Left ventricle myocardium inferior (tissue), 1 donor: ENCODE results near the gene LNP1. TPM values are rescaled to one million over a fixed set of nuclear protein-coding genes. Genes with fewer than 3 reads are reported as not detected.
"Not testable (repeated sequence)": the region's sequence is repeated elsewhere in the genome, so short reads cannot be mapped to it uniquely, and the experiment has no call there.

Experiments used
- DNase-seq: peaks from one replicate; pipeline ENCODE4 v3.0.0-alpha.2; 2020
- H3K27ac ChIP-seq: fragments of 200-600 bp; replicated peaks from 2 replicates; pipeline ENCODE4 v1.8.0; 2021
- H3K27me3 ChIP-seq: fragments of 200-600 bp; 2 replicates; pipeline ENCODE4 v1.8.0; 2021; ENCODE audit warnings: low read depth
- H3K36me3 ChIP-seq: fragments of 200-600 bp; 2 replicates; pipeline ENCODE4 v1.8.0; 2021
- H3K4me1 ChIP-seq: fragments of 200-600 bp; 2 replicates; pipeline ENCODE4 v1.8.0; 2021
- H3K4me3 ChIP-seq: fragments of 200-600 bp; 2 replicates; pipeline ENCODE4 v1.8.0; 2021; ENCODE audit warnings: mild to moderate bottlenecking, moderate library complexity
- H3K9me3 ChIP-seq: fragments of 200-600 bp; replicated peaks from 2 replicates; pipeline ENCODE4 v1.8.0; 2021
- intact Hi-C: fragments of 100-400 bp; cut with micrococcal nuclease; formaldehyde crosslinking; loops from one replicate; pipeline ENCODE4 v1.11.0; 2022
- total RNA-seq: library from RNA; stranded (reverse); fragmentation: NEBNext Ultra II Directional; extraction: Animal tissue kit (Norgen Biotek cat#: 25700); gene quantifications from one replicate; pipeline ENCODE4 v1.2.1, GENCODE V29; 2021
- TF ChIP-seq, protein P1 (sequence below): fragments of 200-600 bp; IDR thresholded peaks from 2 replicates; pipeline ENCODE4 v1.8.0; 2021; ENCODE audit warnings: antibody characterized with exemption, mild to moderate bottlenecking, borderline replicate concordance
- donor health status: DM: no; HTN: yes; CAD: no; lungs with severe emphysema.

LNP1 gene
- total RNA-seq, 1 donor from 2014 or later, result 4.2 TPM

DNA sequence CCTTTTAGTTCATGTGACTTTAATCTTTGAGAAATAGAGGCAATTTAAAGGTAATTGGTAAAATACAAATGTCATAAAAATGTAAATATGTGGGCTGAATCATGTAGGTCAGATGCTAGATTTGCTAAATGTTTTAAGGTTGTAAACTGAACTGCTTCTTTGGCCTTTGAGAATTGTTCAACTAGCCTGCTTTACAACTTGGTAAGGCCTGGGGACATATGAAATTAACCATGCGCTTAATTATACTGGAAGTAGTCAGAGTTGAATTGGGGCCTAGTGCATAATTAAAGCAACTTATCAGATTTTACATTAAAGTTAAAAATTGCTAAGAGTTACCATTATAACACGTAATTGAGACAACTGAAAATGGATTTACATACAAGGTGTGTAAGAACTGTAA is 70.1 kb downstream of the LNP1 start:
- H3K27ac ChIP-seq, result no peak overlapping the region
- TF ChIP-seq, protein P1, sequence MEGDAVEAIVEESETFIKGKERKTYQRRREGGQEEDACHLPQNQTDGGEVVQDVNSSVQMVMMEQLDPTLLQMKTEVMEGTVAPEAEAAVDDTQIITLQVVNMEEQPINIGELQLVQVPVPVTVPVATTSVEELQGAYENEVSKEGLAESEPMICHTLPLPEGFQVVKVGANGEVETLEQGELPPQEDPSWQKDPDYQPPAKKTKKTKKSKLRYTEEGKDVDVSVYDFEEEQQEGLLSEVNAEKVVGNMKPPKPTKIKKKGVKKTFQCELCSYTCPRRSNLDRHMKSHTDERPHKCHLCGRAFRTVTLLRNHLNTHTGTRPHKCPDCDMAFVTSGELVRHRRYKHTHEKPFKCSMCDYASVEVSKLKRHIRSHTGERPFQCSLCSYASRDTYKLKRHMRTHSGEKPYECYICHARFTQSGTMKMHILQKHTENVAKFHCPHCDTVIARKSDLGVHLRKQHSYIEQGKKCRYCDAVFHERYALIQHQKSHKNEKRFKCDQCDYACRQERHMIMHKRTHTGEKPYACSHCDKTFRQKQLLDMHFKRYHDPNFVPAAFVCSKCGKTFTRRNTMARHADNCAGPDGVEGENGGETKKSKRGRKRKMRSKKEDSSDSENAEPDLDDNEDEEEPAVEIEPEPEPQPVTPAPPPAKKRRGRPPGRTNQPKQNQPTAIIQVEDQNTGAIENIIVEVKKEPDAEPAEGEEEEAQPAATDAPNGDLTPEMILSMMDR, result no peak
- no peak overlapping the region for H3K4me3 ChIP-seq
- intact Hi-C loops, result no loop called here
- no peaks in the 10 kb centered on the region for H3K27me3 ChIP-seq
- H3K36me3 ChIP-seq, result no peaks in the 10 kb centered on the region
- DNase-seq, result no peak
- no peaks in the 10 kb centered on the region for H3K4me1 ChIP-seq
- H3K9me3 ChIP-seq, result peaks cover 16% of the 10 kb centered on the region

DNA sequence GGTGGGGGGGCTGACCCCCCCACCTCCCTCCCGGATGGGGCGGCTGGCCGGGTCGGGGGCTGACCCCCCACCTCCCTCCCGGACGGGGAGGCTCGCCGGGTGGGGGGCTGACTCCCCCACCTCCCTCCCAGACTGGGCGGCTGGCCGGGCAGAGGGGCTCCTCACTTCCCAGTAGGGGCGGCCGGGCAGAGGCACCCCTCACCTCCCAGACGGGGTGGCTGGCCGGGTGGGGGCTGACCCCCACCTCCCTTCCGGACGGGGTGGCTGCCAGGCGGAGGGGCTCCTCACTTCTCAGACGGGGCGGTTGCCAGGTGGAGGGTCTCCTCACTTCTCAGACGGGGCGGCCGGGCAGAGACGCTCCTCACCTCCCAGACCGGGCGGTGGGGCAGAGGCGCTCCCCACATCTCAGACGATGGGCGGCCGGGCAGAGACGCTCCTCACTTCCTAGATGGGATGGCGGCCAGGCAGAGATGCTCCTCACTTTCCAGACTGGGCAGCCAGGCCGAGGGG is 76.6 kb downstream of the LNP1 start:
- H3K36me3 ChIP-seq, H3K4me1 ChIP-seq, intact Hi-C loops, H3K27ac ChIP-seq, H3K4me3 ChIP-seq, H3K9me3 ChIP-seq, H3K27me3 ChIP-seq, DNase-seq: not testable (repeated sequence)

DNA sequence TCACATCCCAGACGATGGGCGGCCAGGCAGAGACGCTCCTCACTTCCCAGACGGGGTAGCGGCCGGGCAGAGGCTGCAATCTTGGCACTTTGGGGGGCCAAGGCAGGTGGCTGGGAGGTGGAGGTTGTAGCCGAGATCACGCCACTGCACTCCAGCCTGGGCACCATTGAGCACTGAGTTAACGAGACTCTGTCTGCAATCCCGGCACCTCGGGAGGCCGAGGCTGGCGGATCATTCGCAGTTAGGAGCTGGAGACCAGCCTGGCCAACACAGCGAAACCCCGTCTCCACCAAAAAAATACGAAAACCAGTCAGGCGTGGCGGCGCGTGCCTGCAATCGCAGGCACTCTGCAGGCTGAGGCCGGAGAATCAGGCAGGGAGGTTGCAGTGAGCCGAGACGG is 77.2 kb downstream of the LNP1 start:
- H3K36me3 ChIP-seq, H3K9me3 ChIP-seq, DNase-seq, H3K4me1 ChIP-seq, H3K27ac ChIP-seq, H3K4me3 ChIP-seq, intact Hi-C loops: not testable (repeated sequence)
- peaks cover 10% of the 10 kb centered on the region for H3K27me3 ChIP-seq

DNA sequence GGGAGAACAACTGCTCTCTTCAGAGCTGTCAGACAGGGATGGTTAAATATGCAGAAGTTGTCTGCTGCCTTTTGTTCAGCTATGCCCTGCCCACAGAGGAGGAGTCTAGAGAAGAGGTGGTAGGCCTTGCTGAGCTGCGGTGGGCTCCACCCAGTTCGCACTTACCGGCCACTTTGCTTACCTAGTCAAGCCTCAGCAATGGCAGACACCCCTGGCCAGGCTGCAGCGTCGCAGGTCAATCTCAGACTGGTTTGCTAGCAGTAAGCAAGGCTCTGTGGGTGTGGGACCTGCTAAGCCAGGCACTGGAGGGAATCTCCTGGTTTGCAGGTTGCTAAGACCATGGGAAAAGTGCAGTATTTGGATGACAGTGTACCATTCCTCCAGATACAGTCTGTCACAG is 78.7 kb downstream of the LNP1 start:
- H3K4me3 ChIP-seq, result no peak overlapping the region
- intact Hi-C loops, result no loop called here
- no peak for DNase-seq
- H3K36me3 ChIP-seq, result no peaks in the 10 kb centered on the region
- no peak overlapping the region for H3K27ac ChIP-seq
- H3K27me3 ChIP-seq, result peaks cover 15% of the 10 kb centered on the region
- no peaks in the 10 kb centered on the region for H3K4me1 ChIP-seq
- H3K9me3 ChIP-seq, result no peaks in the 10 kb centered on the region
- TF ChIP-seq, protein P1, result no peak

DNA sequence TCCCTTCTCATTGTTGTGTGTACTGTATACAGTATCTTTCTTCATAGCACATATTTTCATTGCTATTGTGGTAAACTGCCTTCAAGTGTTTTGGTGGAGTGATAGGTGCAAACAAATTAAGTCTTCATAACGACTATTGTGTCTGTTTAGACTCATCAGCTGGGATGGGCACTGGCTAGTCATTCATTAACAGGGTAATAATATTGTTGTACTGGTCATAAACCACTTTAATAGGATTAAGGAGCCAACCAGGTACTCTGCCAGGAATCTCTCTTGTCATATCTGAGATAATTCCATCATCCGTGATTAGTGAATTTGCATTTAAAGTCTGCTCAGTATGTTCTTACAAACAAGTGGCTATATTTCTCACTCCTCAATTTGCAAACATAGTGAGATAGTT is 80.8 kb downstream of the LNP1 start:
- Histone ChIP-seq H3K36me3 (no peaks in the 10 kb centered on the region), H3K4me1 (no peaks in the 10 kb centered on the region), H3K4me3 (no peak overlapping the region), H3K27me3 (peaks cover 15% of the 10 kb centered on the region), H3K9me3 (no peaks in the 10 kb centered on the region), H3K27ac (no peak overlapping the region)
- intact Hi-C loops, result no loop called here
- no peak for DNase-seq
- TF ChIP-seq, protein P1, result no peak

DNA sequence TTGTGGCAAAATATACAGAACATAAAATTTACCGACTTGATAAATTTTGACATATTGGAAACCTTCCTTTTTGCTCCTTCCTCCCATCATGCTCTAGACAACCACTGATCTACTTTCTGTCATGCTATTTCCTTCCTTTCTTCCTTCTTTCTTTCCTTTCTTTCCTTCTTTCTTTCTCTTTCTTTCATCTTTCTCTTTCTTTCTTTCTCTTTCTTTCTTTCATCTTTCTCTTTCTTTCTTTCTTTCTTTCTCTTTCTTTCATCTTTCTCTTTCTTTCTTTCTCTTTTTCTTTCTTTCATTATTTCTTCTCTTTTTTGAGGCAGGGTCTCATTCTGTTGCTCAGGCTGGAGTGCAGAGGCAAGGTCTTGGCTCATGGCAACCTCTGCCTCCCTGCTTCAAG is 82.2 kb downstream of the LNP1 start:
- Histone ChIP-seq H3K36me3 (no peaks in the 10 kb centered on the region), H3K27ac (no peak overlapping the region), H3K4me1 (no peaks in the 10 kb centered on the region), H3K9me3 (no peaks in the 10 kb centered on the region), H3K4me3 (no peak overlapping the region), H3K27me3 (peaks cover 15% of the 10 kb centered on the region)
- DNase-seq, result no peak
- intact Hi-C loops, result no loop called here
- TF ChIP-seq, protein P1, result no peak

DNA sequence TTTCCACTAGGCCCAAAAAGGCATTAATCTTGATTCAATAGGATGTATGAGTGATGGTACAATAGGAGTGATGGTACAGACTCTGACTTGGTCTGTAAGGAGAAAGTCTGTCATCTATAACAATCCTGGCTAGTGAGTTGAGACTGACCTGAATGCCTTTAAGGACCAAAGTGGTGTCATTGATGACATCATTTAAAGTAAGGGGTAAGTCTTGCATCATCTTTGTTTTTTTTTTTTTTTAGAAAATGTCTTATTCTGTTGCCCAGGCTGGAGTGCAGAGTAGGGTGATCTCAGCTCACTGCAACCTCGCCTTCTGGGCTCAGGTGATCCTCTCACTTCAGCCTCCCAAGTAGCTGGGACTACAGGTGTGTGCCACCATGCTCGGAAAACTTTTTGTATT is 85.5 kb downstream of the LNP1 start:
- intact Hi-C loops, result no loop called here
- no peak overlapping the region for H3K27ac ChIP-seq
- H3K9me3 ChIP-seq, result no peaks in the 10 kb centered on the region
- peaks cover 5% of the 10 kb centered on the region for H3K4me1 ChIP-seq
- H3K36me3 ChIP-seq, result no peaks in the 10 kb centered on the region
- TF ChIP-seq, protein P1, result no peak
- no peak for DNase-seq
- no peak overlapping the region for H3K4me3 ChIP-seq
- H3K27me3 ChIP-seq, result peaks cover 7% of the 10 kb centered on the region
